GM19025 (cell line): ENCODE data around the gene KCNK15.
"Not testable (repeated sequence)": the region's sequence is repeated elsewhere in the genome, so short reads cannot be mapped to it uniquely, and the experiment has no call there.

Experiments used
- ATAC-seq: cut with Tn5 transposase; IDR thresholded peaks from one replicate; pipeline ENCODE4 v1.9.1; 2021; ENCODE audit warnings: mild to moderate bottlenecking, low read depth, moderate library complexity; ENCODE audit not compliant: unreplicated experiment

Gene KCNK15

DNA sequence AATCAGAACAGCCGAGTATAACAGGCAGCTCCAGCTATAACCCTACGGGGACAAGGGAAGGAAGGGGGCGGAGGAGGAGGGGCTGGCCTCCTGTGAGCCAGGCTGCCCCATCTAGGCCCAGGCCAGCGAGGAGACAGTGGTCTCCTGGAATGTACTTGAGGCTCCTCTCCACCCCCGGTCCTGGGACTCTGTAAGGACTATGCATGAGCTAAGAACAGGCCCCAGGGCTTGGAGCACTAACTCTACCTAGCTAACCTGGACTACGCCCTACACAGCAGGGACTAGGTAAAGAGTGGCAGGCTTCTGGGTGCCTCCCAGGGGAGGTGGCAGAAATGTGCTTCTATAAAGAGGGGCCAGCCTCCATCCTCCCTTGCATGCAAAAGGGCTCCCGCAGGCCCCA lies 8.9 kb downstream of the KCNK15 start:
- no peak for ATAC-seq

DNA sequence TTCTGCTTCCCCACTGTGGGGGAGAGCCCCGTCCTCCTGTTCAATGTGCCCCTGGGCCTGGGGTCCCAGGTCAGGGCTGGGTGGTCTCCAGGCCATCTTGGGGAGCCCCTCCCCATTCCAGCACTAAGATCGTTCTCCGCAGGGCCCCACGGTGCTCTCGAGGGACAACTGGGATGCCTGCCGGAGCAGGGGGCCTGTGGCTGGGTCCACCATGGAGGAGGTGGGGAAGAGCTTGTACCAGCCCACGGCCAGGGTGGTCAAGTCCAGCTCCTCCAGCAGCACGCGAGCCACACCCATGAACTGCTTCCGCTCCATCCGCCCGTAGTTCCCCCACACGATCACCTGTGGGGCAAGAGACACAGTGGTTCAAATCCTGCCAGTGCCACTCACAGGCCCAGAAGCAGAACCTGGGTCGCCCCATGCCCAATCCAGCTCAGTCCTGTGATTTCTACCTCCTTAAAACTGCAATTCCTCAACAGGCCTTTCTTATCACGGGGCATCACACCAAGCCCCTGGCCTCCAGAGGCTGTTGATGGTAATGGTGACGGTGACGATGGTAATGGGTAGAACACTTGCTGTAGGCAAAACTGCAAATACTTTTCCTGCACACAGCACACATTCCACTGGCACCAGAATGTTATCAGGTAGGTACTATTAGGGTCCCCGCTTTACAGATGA lies 10.5 kb downstream of the KCNK15 start:
- ATAC-seq = no peak

DNA sequence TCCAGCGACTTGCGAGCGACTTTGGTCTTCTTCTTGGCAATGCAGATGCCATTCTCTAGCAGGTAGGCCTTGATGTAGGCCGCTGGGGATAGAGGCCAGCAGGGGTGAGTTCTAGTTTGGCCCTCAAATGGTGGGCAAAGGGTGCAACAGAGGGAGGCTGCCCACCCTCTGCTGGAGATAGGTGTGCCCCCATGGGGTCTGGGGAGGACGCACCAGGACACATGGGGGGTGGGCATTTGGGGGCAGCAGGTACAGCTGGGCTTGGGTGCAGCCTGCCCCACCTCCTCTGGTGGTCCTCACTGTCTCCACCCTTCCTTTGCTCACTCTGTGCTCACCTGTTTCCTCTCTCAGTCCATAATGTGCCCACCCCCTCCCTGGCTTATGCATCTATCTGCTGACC lies 11.3 kb downstream of the KCNK15 start:
- ATAC-seq = no peak

DNA sequence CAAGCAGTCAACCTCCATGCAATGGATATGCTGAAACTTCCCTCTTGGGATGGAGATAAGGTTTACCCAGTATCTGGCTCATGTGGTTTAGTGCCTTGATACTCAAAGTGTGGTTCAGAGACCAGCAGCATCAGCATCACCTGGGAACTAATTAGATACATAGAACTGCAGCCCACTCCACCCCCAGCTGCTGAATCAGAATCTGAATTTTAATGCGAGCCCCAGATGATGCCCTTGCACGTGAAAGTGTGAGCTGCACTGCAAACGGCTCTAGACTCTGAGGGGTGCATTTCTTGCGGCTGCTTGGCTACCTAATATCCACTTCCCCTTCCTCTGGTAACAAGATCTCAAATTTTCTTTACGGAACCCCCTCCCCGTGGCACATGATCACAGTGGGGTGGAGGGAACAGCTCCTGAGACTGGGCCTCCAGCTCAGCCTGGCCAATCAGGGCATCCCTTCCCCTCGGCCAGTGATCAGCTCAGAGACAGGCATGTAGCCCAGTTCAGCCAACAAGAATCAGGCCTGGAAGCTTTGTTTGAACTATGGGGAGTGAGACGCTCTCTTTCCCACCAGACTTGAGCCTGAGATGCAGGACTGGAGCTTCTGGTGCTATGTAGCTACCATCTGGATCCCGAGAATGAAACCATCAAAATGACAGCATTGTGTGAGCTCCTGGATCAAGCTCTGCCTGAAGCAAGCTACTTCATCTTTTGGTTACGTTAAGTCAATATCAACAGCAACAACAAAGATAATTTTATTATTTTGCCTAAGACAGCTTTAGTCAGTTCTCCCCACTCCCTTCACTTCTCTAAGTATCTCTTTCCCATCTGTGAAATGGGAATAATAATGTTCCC lies 12.8 kb downstream of the KCNK15 start:
- ATAC-seq = no peak

DNA sequence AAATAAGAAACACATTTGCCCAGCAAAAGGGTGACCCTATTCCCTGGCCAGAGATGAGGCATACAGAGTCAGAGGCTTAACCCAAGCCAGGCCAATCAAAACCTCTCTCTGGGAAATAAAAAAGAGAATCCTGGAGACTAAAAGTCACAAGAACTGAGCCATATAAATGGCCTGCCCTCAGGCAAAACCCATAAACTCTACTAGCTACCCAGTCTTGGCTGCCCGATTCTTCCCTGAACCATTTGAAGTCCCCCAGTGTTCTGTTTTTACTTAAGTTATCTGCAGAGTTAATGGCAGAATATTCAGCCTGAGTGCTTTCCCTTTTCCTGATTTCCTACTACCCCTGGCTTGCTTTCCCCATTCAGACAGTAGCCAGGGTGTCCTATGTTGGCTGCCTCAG lies 13.9 kb downstream of the KCNK15 start:
- no peak for ATAC-seq

DNA sequence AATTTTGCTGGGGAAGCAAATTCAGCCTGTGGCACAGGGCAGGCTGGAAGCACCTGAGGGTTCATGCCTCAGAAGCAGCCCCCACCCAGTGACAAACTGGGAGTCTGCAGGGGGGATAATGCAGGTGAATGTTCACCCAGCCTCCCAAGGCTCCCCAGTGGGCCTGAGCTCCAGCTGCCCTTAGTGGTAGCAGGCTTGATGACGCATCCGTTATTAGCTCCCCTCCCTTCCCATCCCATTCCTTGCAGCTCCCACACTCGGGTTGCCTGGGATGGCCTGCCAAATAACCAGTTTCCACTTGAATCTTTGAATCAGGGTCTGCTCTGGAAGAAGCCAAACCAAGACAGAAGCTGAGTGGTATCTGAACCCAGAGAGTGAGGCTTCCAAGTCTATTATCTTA lies 15.8 kb downstream of the KCNK15 start:
- no peak for ATAC-seq

DNA sequence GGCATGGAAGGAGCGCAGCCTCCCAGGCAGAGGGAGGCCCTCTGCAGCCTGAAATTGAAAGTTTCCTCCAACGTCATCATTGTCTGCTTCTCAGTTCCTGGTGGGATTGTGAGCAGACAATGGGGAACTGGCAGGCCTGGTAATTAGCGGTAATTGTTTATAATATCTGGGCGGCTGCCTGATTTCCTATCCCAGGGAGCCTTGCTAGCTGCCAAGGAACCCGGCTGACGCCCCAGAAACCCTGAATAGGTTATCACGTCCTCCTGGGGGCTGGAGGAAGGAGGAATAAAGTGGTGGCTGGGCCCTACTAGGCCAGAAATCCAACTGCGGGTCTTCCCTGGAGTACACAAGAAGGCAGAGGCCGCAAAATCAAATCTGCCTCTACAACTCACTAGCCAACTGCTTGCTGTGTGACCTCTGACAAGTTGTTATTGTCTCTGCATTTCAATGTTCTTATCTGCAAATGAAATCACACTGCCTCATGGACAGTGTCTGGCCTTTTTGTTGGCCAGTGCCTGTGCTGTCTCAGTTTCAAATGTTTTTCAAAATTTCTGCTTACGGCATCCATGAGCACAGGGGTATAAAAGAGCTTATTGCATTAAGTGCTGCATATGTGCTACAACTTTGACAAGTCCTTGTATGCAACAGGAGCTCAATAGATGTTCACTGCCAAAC lies 16.9 kb downstream of the KCNK15 start:
- no peak for ATAC-seq

DNA sequence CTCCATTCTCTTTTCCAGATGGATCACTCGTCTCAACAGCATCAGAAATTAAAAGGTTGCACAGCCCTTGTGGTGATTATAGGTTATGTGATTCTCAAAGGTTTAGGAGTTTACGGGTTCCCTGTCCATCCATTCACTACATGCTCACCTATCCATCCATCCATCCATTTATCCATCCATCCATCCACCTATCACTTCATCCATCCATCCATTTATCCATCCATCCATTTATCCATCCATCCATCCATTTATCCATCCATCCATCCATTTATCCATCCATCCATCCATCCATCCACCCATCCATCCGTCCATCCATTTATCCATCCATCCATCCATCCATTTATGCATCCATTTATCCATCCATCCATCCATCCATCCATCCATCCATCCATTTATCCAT lies 18.1 kb downstream of the KCNK15 start:
- ATAC-seq = not testable (repeated sequence)

DNA sequence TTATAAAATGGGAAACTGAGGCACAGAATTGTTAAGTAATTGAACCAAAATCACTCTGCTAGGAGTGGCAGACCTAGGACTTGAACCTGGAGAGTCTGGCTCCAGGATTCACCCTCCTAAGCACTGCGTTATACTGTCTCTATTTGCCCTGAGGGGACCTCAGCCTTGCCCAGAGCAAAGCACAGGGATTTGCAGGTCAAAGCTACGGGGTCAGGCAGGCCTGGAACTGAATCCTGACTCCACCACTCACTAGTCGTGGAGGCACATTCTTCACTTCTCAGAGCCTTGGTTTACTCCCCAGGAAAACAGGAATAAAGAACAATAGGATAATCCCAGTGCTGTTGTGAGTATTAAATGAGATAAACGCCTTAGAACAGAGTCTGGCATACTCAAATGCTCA lies 19.4 kb downstream of the KCNK15 start:
- no peak for ATAC-seq

DNA sequence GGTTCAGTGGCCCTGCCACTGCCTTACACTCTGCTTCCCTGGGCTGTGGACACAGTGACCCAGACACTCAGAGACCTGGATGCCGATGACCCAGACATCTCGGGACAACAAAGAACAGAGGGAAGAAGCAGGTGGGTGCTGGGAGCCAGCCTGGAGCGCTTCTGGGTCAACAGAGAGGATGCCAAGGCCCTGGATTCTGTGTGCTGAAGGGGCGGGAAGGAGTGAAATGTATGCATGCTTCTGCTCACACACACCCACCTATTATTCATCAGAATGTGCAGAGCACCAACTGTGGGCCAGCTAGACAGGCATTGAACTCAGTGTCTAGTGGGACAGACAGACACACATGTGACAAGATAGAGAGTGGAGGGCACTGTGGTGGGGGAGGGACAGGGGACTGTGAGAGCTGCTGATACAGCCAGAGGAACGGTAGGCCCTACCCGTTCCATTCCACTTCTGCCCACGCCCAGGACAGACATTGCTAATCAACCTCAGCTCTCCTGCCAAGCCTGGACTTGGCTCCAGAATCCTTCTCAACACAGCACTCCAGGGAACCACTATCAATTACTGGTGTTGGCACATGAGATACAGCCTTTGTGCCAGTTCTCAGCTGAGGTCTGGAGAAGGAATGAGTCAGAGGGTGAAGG lies 20.2 kb downstream of the KCNK15 start:
- ATAC-seq = no peak

DNA sequence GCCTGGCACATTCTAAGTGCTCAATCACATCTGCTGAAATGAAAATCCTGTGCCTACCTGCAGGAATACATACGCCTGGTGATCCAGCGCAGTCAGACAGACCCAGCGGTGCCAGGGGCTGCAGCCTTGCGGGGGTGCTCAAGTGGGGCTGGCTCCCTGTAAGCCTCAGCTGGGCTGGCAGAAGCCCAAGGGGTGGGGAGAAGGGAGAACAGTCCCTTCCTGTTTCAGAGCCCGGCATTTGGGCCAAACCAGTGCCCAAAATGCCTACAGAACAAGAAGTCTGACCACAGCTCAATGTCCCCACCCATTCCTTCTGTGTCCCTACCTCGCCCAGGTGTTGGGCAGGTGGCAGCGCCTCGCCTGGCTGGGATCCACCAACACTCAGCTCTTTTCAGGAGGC lies 22.6 kb downstream of the KCNK15 start:
- ATAC-seq = no peak

DNA sequence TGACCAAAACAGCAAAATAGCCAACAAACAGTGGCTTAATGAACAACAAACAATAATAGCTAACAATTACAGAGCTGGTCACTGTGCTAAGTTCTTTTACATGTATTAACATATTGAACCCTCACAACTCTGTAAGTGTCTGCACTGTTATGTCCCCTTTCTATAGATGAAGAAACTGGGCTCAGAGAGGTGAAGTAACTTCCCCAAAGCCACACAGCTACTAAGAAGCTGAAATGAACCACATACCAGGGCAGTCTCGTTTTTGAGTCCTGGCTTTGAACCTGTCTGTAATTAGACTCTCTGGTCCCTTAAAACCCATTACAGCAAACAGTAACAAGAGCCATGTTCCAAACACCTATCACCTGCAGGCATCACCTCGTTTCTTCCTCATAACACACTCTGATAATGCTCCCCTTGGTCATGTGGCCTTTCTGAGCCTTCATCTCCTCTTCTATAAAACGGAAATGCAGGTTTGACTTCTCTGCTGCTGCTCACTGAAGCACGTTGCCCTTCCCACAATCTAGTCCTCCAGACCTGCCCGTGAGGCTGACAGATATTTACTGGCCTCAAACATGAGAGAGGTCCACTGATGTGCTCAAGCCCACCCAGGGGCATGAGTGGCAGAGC lies 23.3 kb downstream of the KCNK15 start:
- ATAC-seq = no peak

DNA sequence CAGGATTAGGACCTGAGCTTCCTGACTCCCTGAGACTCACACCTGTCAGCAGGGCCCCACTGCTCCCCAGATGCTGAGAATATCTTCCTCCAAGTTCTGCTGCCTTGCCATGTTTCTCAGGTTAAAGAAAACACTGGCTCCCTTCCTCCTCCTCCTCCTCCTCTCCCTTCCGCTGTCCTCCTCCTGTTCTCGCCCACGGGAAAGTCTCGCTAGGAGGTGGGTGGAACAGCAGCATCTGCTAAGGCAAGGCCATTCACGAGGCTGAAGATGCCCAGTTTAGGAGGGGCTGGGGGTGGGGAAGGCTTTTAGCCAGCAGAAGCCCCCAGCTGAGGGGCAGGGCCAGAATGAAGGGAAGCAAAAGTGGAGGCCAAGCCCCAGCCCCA lies 23.8 kb downstream of the KCNK15 start:
- ATAC-seq = no peak

DNA sequence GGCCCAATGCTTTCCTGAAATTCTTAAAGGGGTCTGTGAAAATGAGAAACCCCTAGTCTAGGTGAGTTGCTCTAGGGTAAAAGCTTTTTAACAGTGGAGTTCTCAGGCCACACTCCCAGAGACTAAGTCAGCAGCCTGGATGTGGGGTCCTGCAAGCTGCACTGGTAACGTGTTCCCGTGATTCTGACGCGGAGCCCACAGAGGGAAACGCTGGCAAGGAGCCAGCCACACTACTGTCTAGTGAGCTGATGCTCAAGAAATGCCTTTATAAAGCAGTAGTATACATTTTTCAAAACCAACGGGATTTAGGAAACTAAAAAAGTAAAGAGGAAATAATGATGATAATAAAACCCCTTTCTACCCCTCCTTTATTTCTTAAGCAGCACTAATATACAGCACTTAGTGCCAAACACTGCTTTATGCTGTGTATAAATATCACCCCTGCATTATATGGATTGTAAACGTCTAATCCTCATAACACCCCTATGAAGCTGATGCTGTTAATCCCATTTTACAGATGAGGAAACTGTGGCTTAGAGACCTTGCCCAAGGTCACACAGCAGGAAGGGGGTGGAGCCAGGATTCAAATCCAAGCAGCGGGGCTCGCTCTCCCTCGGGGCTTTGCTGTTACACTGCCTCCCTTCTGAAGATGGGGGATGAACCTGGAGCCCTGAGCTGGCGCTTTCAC lies 25.0 kb downstream of the KCNK15 start:
- no peak for ATAC-seq

DNA sequence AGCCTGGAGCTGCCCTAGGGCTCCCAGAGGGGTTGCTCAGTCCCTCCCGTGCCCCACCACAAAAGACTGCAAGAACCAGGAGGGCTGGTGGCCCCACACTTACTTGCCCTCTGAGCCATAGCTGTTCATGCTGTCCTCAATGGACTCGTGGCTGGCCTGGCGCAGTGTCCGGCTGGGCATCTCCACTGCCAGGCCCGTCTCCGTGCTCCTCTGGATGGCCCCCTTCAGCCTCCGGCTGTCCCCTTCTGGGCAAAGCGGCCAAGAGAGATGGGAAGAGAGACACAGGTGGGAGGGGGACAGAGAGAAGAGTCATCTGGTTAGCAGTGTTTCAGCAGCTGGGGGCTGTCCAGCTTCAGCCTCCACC lies 25.5 kb downstream of the KCNK15 start:
- no peak for ATAC-seq

DNA sequence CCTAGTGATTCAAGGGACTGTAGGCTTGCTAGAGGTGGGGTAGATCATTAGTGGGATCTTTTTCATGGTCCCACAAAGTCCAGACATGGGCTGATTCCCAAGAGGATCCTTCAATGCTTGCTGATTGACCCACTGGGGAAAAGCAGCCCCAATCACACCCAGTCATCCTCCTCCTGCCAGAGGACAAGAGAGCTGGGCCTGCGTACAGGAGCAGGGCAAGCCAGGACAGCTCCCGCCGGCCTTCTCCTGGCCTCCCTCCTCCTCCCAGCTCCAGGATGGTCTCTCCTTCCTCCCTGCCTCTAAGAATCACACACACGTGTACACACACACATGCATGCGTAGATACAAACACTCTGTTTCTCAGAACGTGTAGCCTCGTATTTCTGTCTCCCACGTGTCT lies 27.0 kb downstream of the KCNK15 start:
- ATAC-seq = no peak

DNA sequence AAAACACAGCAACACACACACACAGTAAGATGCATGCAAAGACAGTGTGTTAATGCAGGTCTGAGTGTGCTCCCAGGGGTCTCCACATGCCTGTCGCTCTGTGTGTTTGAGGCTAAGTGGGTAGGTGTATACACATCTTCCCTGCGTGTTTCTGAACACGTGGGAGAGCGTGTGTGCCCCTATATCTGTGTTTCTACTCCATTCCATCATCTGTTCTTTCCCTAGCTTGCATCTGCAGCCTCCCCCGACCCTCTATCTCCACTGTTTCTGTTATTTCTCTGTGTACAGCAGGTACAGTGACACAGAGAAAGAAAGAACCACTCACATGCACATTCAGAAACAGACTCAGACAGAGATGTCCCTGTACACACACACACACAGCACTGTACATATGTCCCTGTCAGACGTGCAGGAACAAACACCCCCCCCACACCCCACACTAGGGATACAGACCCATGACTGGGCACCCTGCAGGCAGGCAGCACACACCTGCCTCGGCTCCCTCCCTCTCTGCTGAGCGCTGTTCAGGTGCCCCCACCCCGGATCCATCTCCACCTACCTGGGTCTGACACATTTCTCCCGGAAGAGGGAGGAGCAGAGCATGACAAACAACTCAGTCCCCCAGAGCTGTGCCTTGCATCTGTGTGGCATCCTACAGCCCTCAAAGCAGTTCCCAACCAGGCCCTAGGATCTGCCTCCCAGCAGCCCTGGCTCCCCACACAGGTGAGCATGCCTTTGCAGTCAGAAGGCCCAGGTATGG lies 27.6 kb downstream of the KCNK15 start:
- no peak for ATAC-seq

DNA sequence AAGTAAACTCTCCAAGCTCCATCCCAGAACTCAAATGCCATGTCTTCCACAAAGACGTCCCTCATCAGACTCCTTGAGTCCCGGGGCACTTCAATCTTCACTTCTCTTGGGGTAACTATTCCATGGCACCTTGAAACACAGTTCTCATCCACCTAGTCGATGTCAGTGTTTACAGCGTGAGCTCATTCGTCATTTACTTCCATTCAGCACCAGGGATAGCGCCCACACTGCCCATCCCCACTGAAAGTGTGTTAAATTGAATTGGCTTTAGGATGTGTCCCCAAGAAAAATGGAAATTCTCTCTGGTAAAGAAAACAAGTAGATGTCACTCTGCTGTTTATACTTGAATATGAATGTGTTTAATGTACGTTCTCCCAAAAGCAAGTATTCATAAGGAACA lies 31.3 kb downstream of the KCNK15 start:
- no peak for ATAC-seq

DNA sequence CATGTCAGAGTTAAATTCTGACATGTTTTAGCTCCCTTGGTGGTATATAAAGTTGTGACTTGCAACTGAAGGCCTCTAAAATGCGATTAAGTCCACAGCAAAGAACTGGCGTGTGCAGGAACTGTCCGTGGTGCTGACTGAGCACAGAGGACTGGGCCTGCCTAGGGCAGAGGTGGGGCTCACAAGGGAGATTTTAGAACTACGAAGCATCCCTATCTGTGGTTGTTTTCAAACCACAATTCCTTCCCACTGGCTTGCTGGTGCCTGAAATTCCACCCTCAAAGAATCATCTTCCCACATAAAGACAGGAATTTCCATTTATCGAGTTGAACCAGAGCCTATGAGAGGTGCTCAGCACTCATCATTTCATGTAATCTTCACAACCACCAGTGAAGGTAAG lies 34.6 kb downstream of the KCNK15 start:
- no peak for ATAC-seq
